B cell (primary cell): Measurements from ENCODE around the gene AMPD2.

Experiments used
- EZH2 ChIP-seq: IDR thresholded peaks from 2 replicates; pipeline ENCODE4 v1.6.1; 2012; ENCODE audit warnings: borderline replicate concordance, low read depth, mild to moderate bottlenecking, moderate library complexity, low read length; ENCODE audit not compliant: insufficient read depth, poor library complexity, severe bottlenecking
- TF ChIP-seq, protein P1 (sequence below): fragments of 200-600 bp; IDR thresholded peaks from one replicate; pipeline ENCODE4 v1.8.0; 2022; ENCODE audit warnings: antibody characterized with exemption, mild to moderate bottlenecking

DNA sequence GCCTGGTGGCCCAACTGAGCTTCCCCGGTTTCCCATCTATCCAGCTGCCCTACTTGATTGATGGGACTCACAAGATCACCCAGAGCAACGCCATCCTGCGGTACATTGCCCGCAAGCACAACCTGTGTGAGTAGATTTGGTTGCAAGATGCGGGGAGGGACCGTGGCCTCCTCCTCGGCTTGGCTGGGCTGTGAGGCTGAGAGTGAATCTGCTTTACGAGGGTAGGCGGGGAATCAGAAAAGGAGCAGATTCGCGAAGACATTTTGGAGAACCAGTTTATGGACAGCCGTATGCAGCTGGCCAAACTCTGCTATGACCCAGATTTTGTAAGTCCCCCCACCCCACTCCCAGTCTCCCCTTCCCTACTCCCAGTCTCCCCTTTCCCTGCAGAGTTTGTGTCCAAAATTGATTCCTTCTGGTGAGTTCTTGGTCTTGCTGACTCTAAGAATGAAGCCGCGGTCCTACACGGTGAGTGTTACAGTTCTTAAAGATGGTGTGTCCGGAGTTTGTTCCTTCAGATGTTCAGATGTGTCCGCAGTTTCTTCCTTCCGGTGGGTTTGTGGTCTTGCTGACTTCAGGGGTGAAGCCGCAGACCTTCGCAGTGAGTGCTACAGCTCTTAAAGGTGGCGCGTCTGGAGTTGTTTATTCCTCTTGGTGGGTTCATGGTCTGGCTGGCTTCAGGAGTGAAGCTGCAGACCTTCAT, 49.8 kb downstream of the AMPD2 start:
- TF ChIP-seq EZH2: no peak
- TF ChIP-seq, protein P1, sequence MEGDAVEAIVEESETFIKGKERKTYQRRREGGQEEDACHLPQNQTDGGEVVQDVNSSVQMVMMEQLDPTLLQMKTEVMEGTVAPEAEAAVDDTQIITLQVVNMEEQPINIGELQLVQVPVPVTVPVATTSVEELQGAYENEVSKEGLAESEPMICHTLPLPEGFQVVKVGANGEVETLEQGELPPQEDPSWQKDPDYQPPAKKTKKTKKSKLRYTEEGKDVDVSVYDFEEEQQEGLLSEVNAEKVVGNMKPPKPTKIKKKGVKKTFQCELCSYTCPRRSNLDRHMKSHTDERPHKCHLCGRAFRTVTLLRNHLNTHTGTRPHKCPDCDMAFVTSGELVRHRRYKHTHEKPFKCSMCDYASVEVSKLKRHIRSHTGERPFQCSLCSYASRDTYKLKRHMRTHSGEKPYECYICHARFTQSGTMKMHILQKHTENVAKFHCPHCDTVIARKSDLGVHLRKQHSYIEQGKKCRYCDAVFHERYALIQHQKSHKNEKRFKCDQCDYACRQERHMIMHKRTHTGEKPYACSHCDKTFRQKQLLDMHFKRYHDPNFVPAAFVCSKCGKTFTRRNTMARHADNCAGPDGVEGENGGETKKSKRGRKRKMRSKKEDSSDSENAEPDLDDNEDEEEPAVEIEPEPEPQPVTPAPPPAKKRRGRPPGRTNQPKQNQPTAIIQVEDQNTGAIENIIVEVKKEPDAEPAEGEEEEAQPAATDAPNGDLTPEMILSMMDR: no peak
